Mesothelial cell of epicardium (in vitro differentiated cells): ENCODE data around the gene S100A13. TPM values are rescaled to one million over a fixed set of nuclear protein-coding genes. Genes with fewer than 3 reads are reported as not detected.
"Not testable (repeated sequence)": the region's sequence is repeated elsewhere in the genome, so short reads cannot be mapped to it uniquely, and the experiment has no call there.

Source experiments
- DNase-seq, 2 experiments: peaks; one replicate each; pipeline ENCODE4 v3.0.0; 2021; ENCODE audit warnings: low spot score in 2 of 2; ENCODE audit not compliant: unreplicated experiment in 2 of 2
- H3K27ac Mint-ChIP-seq: 2 replicates; pipeline ENCODE4 v1.8.0; 2021; ENCODE audit warnings: mixed read lengths
- H3K27me3 Mint-ChIP-seq: 2 replicates; pipeline ENCODE4 v1.8.0; 2021; ENCODE audit warnings: low read depth, mixed read lengths
- H3K36me3 Mint-ChIP-seq: 2 replicates; pipeline ENCODE4 v1.8.0; 2021; ENCODE audit warnings: mixed read lengths
- H3K4me1 Mint-ChIP-seq: 2 replicates; pipeline ENCODE4 v1.8.0; 2021; ENCODE audit warnings: mixed read lengths
- H3K4me3 Mint-ChIP-seq: 2 replicates; pipeline ENCODE4 v1.8.0; 2021; ENCODE audit warnings: mild to moderate bottlenecking, moderate library complexity, mixed read lengths
- H3K9me3 Mint-ChIP-seq: 2 replicates; pipeline ENCODE4 v1.8.0; 2021; ENCODE audit warnings: mixed read lengths
- CTCF ChIP-seq: fragments of 200-600 bp; sonication (generic); IDR thresholded peaks from one replicate; pipeline ENCODE4 v1.5.0; 2021; ENCODE audit warnings: antibody characterized with exemption; ENCODE audit not compliant: unreplicated experiment
- total RNA-seq: library from RNA; stranded (reverse); gene quantifications from 3 replicates; pipeline ENCODE4 v1.2.1, GENCODE V29; 2021

Gene S100A13
- total RNA-seq, 1 donor from 2014 or later, result 46.6 TPM

- H3K27ac Mint-ChIP-seq, result no peak overlapping the region
- H3K4me3 Mint-ChIP-seq, result no peak overlapping the region
- no peak for DNase-seq
- H3K9me3 Mint-ChIP-seq, result no peaks in the 10 kb centered on the region
- no peaks in the 10 kb centered on the region for H3K36me3 Mint-ChIP-seq
- TF ChIP-seq CTCF, result no peak
- no peaks in the 10 kb centered on the region for H3K27me3 Mint-ChIP-seq
- peaks cover 3% of the 10 kb centered on the region for H3K4me1 Mint-ChIP-seq
Observed at GRCh38 chr1:153598309-153599172, 28.8 kb downstream of the S100A13 start.

- no peak overlapping the region for H3K4me3 Mint-ChIP-seq
- TF ChIP-seq CTCF, result no peak
- DNase-seq, result no peak
- H3K27me3 Mint-ChIP-seq, result no peaks in the 10 kb centered on the region
- no peaks in the 10 kb centered on the region for H3K9me3 Mint-ChIP-seq
- H3K4me1 Mint-ChIP-seq, result peaks cover 6% of the 10 kb centered on the region
- no peaks in the 10 kb centered on the region for H3K36me3 Mint-ChIP-seq
- no peak overlapping the region for H3K27ac Mint-ChIP-seq
Observed at GRCh38 chr1:153597206-153597605, 30.1 kb downstream of the S100A13 start.

- no peak for TF ChIP-seq CTCF
- no peak for DNase-seq
- H3K4me3 Mint-ChIP-seq, result no peak overlapping the region
- no peaks in the 10 kb centered on the region for H3K36me3 Mint-ChIP-seq
- peaks cover 3% of the 10 kb centered on the region for H3K4me1 Mint-ChIP-seq
- no peaks in the 10 kb centered on the region for H3K9me3 Mint-ChIP-seq
- no peak overlapping the region for H3K27ac Mint-ChIP-seq
- no peaks in the 10 kb centered on the region for H3K27me3 Mint-ChIP-seq
Observed at GRCh38 chr1:153592748-153593147, 34.6 kb downstream of the S100A13 start.

GRCh38 chr1:153588482-153588881, 38.8 kb downstream of the S100A13 start:
- Mint-ChIP-seq H3K36me3 (no peaks in the 10 kb centered on the region), H3K27me3 (no peaks in the 10 kb centered on the region), H3K4me3 (no peak overlapping the region), H3K4me1 (peaks cover 16% of the 10 kb centered on the region), H3K9me3 (no peaks in the 10 kb centered on the region), H3K27ac (no peak overlapping the region)
- DNase-seq, result no peak
- TF ChIP-seq CTCF, result no peak

- H3K27ac Mint-ChIP-seq, DNase-seq, H3K36me3 Mint-ChIP-seq, H3K9me3 Mint-ChIP-seq, H3K27me3 Mint-ChIP-seq, H3K4me3 Mint-ChIP-seq: not testable (repeated sequence)
- peaks cover 16% of the 10 kb centered on the region for H3K4me1 Mint-ChIP-seq
Observed at GRCh38 chr1:153588033-153588432, 39.3 kb downstream of the S100A13 start.

- TF ChIP-seq CTCF, result no peak
- no peak for DNase-seq
- H3K27ac Mint-ChIP-seq, result no peak overlapping the region
- H3K4me1 Mint-ChIP-seq, result peaks cover 13% of the 10 kb centered on the region
- H3K36me3 Mint-ChIP-seq, result no peaks in the 10 kb centered on the region
- H3K4me3 Mint-ChIP-seq, result no peak overlapping the region
- H3K9me3 Mint-ChIP-seq, result no peaks in the 10 kb centered on the region
- no peaks in the 10 kb centered on the region for H3K27me3 Mint-ChIP-seq
Observed at GRCh38 chr1:153587314-153587713, 40.0 kb downstream of the S100A13 start.
